Ramos (cell line): ENCODE measurements around the gene ARHGEF28.

Experiments
- in situ Hi-C: fragments of 300-500 bp; cut with MboI; formaldehyde crosslinking; loops from one replicate; pipeline ENCODE4 v1.14.3; 2022; ENCODE audit warnings: low sequenced_read_pairs; ENCODE audit not compliant: unreplicated experiment

The ARHGEF28 gene

GRCh38 chr5:73766902-73767301 lies 140.9 kb downstream of the ARHGEF28 start:
- in situ Hi-C loops: no loop called here

GRCh38 chr5:73770172-73771025 lies 144.4 kb downstream of the ARHGEF28 start:
- in situ Hi-C loops: no loop called here

DNA sequence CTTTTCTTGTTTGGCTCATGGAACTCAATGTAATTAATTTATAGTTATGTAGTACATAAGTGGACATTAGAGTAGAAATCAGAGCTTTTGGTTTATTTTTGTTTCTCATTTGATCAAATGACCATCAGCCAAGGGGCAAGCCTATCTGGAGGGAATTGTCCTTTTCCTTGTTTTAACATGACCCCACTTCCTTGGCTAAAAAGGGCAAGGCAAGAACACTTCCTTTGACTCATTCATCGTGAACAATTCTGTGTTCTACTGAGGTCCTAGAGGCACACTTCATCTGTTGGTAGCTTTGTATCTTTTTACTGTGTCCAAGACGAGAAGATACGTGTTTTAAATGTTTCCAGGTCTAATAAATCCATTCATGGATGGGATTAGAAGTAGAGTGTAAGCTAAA lies 148.9 kb downstream of the ARHGEF28 start:
- in situ Hi-C loops: no loop called here

DNA sequence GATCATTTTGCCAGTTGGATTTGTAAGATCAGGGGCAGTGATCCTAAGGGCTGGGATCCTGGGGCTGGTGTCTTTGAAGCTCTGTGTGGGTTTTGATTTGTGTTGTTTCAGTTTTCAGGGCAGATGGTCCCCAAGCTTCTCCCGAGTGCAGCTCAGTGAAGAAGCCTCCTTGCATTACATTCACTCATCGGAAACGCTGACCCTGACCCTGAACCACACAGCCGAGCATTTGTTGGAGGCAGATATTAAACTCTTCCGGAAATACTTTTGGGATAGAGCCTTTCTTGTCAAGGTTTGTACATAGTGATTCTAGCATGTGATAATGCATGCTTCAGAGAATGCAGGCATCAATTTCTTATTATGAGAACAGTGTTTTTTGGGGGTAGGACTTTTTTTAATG lies 150.4 kb downstream of the ARHGEF28 start:
- in situ Hi-C loops: no loop called here

- in situ Hi-C loops: no loop called here
Observed at GRCh38 chr5:73777192-73777591, 151.2 kb downstream of the ARHGEF28 start.

- in situ Hi-C loops: no loop called here
Observed at GRCh38 chr5:73780302-73781080, 154.5 kb downstream of the ARHGEF28 start.

DNA sequence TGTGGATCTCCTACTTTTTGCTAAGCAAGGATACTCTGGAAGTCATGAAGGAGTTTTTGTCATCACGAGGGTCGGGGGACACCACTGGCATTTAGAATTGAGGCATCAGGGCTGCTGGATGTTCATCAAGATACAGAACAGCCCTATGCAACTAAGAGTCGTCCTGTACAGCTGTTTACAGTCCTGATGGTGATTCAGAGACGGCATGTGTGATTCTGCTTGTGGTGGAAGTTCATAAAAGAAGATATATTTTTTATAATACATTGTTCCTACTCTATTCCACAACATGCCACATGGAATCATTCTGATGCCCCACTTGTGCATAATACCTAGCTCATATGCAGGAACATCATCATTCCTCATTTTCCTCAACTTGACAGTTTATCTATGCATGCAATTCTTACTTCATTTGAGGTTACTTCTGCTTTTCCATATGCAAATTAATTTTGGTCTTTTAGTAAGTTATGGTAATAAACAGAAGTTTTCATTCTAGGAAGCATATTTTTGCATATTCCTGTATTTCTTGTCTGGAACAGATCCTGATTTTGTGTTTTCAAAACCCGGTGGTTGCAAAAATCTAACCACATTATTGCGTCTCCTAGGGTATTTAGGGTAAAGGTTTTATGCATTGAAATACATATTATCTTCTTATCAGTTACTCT lies 155.2 kb downstream of the ARHGEF28 start:
- in situ Hi-C loops: no loop called here

DNA sequence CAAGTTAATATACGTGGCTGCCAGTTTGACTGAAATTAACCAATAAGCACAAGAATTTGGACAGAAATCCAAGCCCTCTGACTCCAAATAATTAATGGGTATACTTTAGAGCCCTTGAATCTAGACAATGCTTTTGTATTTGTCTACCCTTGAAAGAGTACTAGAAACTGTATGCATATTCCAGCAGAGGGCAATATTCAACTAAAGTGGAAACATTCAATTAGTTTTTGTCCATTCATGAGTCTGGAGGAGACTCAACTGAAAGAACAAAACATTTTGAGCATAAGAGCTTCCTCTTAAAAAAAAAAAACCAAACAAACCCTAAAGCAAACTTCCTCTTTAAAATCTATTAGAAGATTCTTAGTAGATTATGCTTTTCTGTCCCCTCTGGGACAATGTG lies 157.8 kb downstream of the ARHGEF28 start:
- in situ Hi-C loops: no loop called here

GRCh38 chr5:73786043-73786831 lies 160.2 kb downstream of the ARHGEF28 start:
- in situ Hi-C loops: no loop called here

DNA sequence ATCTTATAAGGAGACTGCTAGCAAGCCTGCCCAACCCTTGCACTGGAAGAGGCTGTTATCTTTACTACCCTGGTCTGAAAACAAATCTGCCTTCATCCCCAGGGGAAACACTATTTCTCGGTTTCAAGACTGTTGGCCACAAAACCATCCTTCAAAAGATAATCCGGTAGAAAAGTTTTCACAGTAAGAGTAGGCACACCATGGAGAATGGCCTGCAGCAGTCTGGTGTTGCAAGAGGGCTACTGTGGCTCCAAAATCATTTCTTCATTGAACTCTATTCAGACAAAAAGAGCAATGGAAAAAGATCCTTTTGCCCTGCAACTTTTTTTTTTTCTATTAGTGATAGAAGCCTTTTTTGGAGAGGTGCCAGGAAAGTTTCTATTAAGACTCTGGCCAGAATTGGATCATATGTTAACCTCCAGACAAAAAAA lies 163.9 kb downstream of the ARHGEF28 start:
- in situ Hi-C loops: loop anchor here (5.0 kb wide), 1 partner anchor 198 kb away; no protein-coding TSS in a partner anchor

DNA sequence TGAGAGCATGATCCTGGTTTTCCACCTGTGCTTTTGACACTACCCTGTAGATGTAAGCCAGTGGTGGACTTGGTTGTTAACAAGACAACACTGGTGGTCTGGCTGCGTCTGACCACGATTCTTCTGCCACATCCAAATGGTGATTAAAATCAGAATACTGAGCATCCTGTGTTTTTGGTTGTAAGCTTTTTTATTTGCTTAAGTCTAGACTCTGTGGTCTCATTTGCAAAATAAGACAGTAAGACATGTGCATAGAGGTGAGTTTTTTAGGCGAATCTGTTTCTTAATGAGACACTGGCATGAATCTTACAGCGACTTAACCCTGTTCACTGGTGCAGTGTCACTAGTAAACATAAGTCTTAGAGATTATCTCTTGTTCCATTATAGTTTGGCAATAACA lies 165.4 kb downstream of the ARHGEF28 start:
- in situ Hi-C loops: loop anchor here (5.0 kb wide), 1 partner anchor 199 kb away; no protein-coding TSS in a partner anchor

GRCh38 chr5:73792687-73793320 lies 166.8 kb downstream of the ARHGEF28 start:
- in situ Hi-C loops: loop anchor here (5.0 kb wide), 1 partner anchor 201 kb away; no protein-coding TSS in a partner anchor

DNA sequence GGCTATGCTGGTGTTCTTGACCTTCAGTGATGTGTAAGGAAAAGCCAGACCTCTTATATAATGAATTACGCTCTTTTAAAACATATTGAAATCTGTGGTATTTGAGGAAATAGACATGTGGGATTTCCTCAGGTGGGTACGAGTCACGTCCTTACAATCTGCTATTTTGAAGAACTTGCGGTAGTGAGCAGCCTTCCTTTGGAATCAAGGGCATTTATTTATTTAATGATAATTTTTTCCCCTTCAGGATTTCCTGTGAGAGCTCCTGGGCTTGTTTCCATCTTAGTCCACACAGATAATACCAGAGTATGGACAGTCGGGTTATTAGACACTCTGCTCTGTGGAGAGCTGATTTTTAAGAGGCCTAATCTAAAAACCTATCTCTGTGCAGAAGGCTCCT lies 167.9 kb downstream of the ARHGEF28 start:
- in situ Hi-C loops: loop anchor here (5.0 kb wide), 1 partner anchor 202 kb away; no protein-coding TSS in a partner anchor

- in situ Hi-C loops: no loop called here
Observed at GRCh38 chr5:73796164-73797131, 170.5 kb downstream of the ARHGEF28 start.

DNA sequence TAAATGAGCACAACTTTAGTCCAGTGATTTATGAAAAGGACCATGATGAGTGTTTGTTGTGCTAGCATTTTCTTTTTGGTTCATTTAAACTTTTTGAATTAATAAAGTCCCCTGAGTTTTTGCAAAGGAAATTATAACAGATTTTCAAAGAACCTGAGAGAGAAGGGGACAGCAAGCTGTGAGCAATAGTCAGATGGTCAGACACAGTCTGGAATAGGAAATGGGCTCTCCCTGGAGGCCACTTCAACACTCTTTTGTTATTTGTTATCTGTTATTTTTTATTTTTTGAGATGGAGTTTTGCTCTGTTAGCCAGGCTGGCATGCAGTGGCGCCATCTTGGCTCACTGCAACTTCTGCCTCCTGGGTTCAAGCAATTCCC lies 171.1 kb downstream of the ARHGEF28 start:
- in situ Hi-C loops: no loop called here

- in situ Hi-C loops: no loop called here
Observed at GRCh38 chr5:73799401-73799972, 173.5 kb downstream of the ARHGEF28 start.

GRCh38 chr5:73801686-73802085 lies 175.7 kb downstream of the ARHGEF28 start:
- in situ Hi-C loops: no loop called here

DNA sequence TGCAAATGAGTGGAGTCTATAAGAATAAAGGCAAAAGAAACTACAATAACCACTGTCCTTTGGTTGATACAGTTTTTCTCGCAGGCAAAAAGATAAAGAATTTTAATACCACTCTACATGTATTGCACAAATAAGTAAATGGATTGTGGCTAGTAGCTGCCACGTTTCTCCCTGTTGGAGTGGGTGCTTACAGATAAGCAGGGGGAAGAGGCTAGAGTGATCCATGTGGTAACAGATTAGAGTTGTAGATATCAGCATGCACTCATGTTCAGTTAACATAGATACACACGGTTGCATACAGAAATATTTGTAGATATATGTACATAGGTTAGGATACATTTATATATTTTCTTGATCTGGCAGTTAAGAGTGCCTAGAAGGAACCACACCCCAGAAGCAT lies 179.5 kb downstream of the ARHGEF28 start:
- in situ Hi-C loops: no loop called here
